ENCODE measurements around the gene IFRD1. TPM values are rescaled to one million over a fixed set of nuclear protein-coding genes. Genes with fewer than 3 reads are reported as not detected.
"Not testable (repeated sequence)": the region's sequence is repeated elsewhere in the genome, so short reads cannot be mapped to it uniquely, and the experiment has no call there.

IFRD1 gene
- total RNA-seq, 5 donors from 2014 or later (not counting 1 experiment from before 2014, with no cell fraction given): 45.0 to 268 (median 52.1) TPM

DNA sequence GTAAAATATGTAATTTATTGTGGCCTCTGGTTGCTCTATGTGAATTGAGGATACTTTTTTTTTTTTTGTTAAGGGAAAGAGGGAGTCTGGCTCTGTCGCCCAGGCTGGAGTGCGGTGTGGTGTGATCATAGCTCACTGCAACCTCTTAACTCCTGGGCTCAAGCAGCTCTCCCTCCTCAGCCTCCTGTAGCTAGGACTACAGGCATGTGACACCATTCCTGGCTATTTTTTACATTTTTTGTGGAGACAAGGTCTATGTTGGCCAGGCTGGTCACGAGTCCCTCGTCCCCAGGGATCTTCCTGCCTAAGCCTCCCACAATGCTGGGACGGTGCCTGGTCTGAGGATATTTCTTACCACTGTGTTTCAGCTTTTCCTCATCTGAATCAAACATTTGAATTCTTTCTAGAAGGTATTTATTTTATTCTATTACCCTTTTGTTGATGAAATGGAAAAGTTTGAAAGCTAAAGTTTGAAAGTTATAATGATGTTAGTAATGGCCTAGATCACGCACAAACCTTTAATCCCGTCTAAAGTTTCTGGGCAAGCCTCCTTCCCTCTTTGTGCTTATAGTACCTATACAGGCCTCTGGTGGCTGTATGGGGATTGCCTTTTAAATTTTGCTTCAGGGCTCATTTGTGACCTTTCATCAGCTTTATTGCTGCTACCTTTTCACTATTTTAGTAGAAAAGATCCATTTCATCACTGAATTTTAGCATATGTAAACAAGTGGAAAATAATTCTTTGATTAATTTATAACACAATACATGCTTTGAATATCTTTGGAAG is 2.0 kb downstream of the IFRD1 start:
- H3K27ac ChIP-seq (ENCODE audit: low read length): no peak overlapping the region
- Mint-ChIP-seq H3K27ac (no peak overlapping the region), H3K36me3 (peaks cover 7% of the 10 kb centered on the region), H3K27me3 (no peaks in the 10 kb centered on the region), H3K4me3 (peak overlapping the region; percentile 94 to 99 (median 99)), H3K4me1 (peaks cover 41 to 58% (median 46%) of the 10 kb centered on the region in 3 donors), H3K9me3 (no peaks in the 10 kb centered on the region)
- H3K27me3 ChIP-seq (replicated peaks in 1 of 2; ENCODE audit: control insufficient read depth in 2 of 2, extremely low read depth in 1 of 2, insufficient read depth in 2 of 2, low read length in 1 of 2): no peaks in the 10 kb centered on the region
- WGBS (ENCODE audit: insufficient coverage): no CpG with 5 or more reads among the region's 7 CpGs
- no peak overlapping the region for H3K4me3 ChIP-seq (ENCODE audit: control insufficient read depth in 1 of 2, extremely low read depth in 1 of 2, low read length in 1 of 2)
- H3K36me3 ChIP-seq (ENCODE audit: control insufficient read depth in 2 of 2, extremely low read depth in 1 of 2, insufficient read depth in 1 of 2, low read length in 1 of 2): peaks cover 0 to 12% of the 10 kb centered on the region in 2 donors
- CTCF ChIA-PET: interaction anchor here (0.5 to 0.6 kb wide), 2 partner anchors 43 to 44 kb away, joined by 4 to 7 read pairs; no protein-coding TSS in a partner anchor
- H3K4me1 ChIP-seq (ENCODE audit: control insufficient read depth in 1 of 2, extremely low read depth in 1 of 2, insufficient read depth in 2 of 2, low read length in 2 of 2): peaks cover 7 to 22% of the 10 kb centered on the region in 2 experiments
- no peak for ATAC-seq (replicated peaks in 1 of 4)
- H3K9me3 ChIP-seq: no peaks in the 10 kb centered on the region
- no peak for DNase-seq
- POLR2A ChIA-PET: interaction anchor here (0.8 to 4.8 kb wide), 5 partner anchors 7 to 15 kb away, joined by 3 to 37 read pairs (median 6); no protein-coding TSS in a partner anchor

DNA sequence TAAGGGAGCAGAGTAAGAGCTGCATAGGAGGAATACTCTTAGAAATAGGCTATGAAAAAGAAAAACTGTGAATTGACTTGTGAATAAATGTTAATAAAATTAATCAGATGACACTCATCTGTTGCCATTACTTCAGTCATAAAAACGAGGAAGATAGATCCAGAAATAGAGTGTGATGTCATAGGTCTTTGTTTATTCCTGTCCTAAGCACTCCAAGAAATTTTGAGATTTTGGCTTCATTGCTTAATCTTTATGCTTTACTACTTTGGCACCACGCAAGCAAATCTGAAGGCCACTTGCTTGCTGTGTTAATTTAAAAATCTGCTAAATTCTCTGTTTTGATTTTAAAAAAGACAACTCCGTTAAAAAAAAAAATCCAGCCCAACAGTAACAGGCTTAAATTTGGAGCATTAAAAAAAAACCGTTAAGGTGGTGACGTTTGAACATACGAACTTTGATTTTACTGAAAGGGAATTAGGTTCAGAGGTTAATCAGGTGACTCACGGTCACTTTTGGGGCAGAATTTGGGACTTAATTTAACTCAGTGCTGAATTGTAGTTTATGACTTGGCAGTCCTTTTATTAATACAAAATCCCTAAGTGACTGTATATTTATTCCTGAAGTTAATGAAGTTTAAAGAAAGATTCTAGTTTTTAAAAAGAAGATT is 3.4 kb downstream of the IFRD1 start:
- peaks cover 10% of the 10 kb centered on the region for H3K36me3 Mint-ChIP-seq
- no peak overlapping the region for H3K4me3 ChIP-seq (ENCODE audit: control insufficient read depth in 1 of 2, extremely low read depth in 1 of 2, low read length in 1 of 2)
- H3K4me1 ChIP-seq (ENCODE audit: control insufficient read depth in 1 of 2, extremely low read depth in 1 of 2, insufficient read depth in 2 of 2, low read length in 2 of 2): peaks cover 7 to 22% of the 10 kb centered on the region in 2 experiments
- no peak overlapping the region for H3K4me3 Mint-ChIP-seq
- DNase-seq: no peak
- H3K9me3 Mint-ChIP-seq: no peaks in the 10 kb centered on the region
- peaks cover 0 to 17% of the 10 kb centered on the region in 2 donors for H3K36me3 ChIP-seq (ENCODE audit: control insufficient read depth in 2 of 2, extremely low read depth in 1 of 2, insufficient read depth in 1 of 2, low read length in 1 of 2)
- no CpG with 5 or more reads among the region's 7 CpGs for WGBS (ENCODE audit: insufficient coverage)
- CTCF ChIA-PET: no interaction called here
- no peak for ATAC-seq (replicated peaks in 1 of 4)
- no peaks in the 10 kb centered on the region for H3K27me3 Mint-ChIP-seq
- no peaks in the 10 kb centered on the region for H3K9me3 ChIP-seq
- no peak overlapping the region for H3K27ac ChIP-seq (ENCODE audit: low read length)
- POLR2A ChIA-PET: interaction anchor here in 1 of 2 donors (4.8 kb wide), 1 partner anchor 9 kb away, joined by 37 read pairs; no protein-coding TSS in a partner anchor
- H3K4me1 Mint-ChIP-seq: peaks cover 39 to 55% (median 44%) of the 10 kb centered on the region in 3 donors
- no peak overlapping the region for H3K27ac Mint-ChIP-seq
- no peaks in the 10 kb centered on the region for H3K27me3 ChIP-seq (replicated peaks in 1 of 2; ENCODE audit: control insufficient read depth in 2 of 2, extremely low read depth in 1 of 2, insufficient read depth in 2 of 2, low read length in 1 of 2)

GRCh38 chr7:112454191-112454590 is 3.9 kb downstream of the IFRD1 start:
- peaks cover 33 to 50% (median 39%) of the 10 kb centered on the region in 3 donors for H3K4me1 Mint-ChIP-seq
- H3K9me3 Mint-ChIP-seq; H3K4me3 Mint-ChIP-seq; ATAC-seq (replicated peaks in 1 of 4); DNase-seq; H3K27me3 ChIP-seq (replicated peaks in 1 of 2; ENCODE audit: control insufficient read depth in 2 of 2, extremely low read depth in 1 of 2, insufficient read depth in 2 of 2, low read length in 1 of 2); H3K27ac Mint-ChIP-seq; H3K27me3 Mint-ChIP-seq; H3K27ac ChIP-seq (ENCODE audit: low read length); H3K9me3 ChIP-seq; CTCF ChIA-PET; H3K4me3 ChIP-seq (ENCODE audit: control insufficient read depth in 1 of 2, extremely low read depth in 1 of 2, low read length in 1 of 2); POLR2A ChIA-PET: not testable (repeated sequence)
- H3K36me3 ChIP-seq (ENCODE audit: control insufficient read depth in 2 of 2, extremely low read depth in 1 of 2, insufficient read depth in 1 of 2, low read length in 1 of 2): peaks cover 0 to 23% of the 10 kb centered on the region in 2 donors
- WGBS (ENCODE audit: insufficient coverage): 100% methylated on average over 2 of the region's 6 CpGs
- peaks cover 15% of the 10 kb centered on the region for H3K36me3 Mint-ChIP-seq
- peaks cover 7 to 22% of the 10 kb centered on the region in 2 experiments for H3K4me1 ChIP-seq (ENCODE audit: control insufficient read depth in 1 of 2, extremely low read depth in 1 of 2, insufficient read depth in 2 of 2, low read length in 2 of 2)

- H3K27me3 ChIP-seq (replicated peaks in 1 of 2; ENCODE audit: control insufficient read depth in 2 of 2, extremely low read depth in 1 of 2, insufficient read depth in 2 of 2, low read length in 1 of 2): no peaks in the 10 kb centered on the region
- no peak for DNase-seq
- ChIA-PET POLR2A (interaction anchor here (0.7 to 1.9 kb wide), 5 partner anchors 8 to 14 kb away, joined by 3 to 15 read pairs (median 8); partner anchors contain the start of gene IFRD1 (in 2 of the 2)), CTCF (interaction anchor here (0.7 to 1.4 kb wide), 4 partner anchors 8 to 46 kb away, joined by 3 to 5 read pairs (median 3); no protein-coding TSS in a partner anchor)
- no peaks in the 10 kb centered on the region for H3K4me1 ChIP-seq (ENCODE audit: control insufficient read depth in 1 of 2, extremely low read depth in 1 of 2, insufficient read depth in 2 of 2, low read length in 2 of 2)
- H3K27ac ChIP-seq (ENCODE audit: low read length): no peak overlapping the region
- ATAC-seq (replicated peaks in 1 of 4): no peak
- H3K27ac Mint-ChIP-seq: no peak overlapping the region
- no peak overlapping the region for H3K4me3 Mint-ChIP-seq
- H3K4me3 ChIP-seq (ENCODE audit: control insufficient read depth in 1 of 2, extremely low read depth in 1 of 2, low read length in 1 of 2): no peak overlapping the region
- H3K36me3 Mint-ChIP-seq: peaks cover 63% of the 10 kb centered on the region
- H3K36me3 ChIP-seq (ENCODE audit: control insufficient read depth in 2 of 2, extremely low read depth in 1 of 2, insufficient read depth in 1 of 2, low read length in 1 of 2): peaks cover 0 to 61% of the 10 kb centered on the region in 2 donors
- H3K9me3 Mint-ChIP-seq: no peaks in the 10 kb centered on the region
- no peaks in the 10 kb centered on the region for H3K9me3 ChIP-seq
- H3K27me3 Mint-ChIP-seq: no peaks in the 10 kb centered on the region
- 100% methylated on average over 1 of the region's 1 CpG for WGBS (ENCODE audit: insufficient coverage)
- H3K4me1 Mint-ChIP-seq: peaks cover 4 to 8% (median 8%) of the 10 kb centered on the region in 3 donors
Observed at GRCh38 chr7:112459645-112460044, 9.4 kb downstream of the IFRD1 start.

DNA sequence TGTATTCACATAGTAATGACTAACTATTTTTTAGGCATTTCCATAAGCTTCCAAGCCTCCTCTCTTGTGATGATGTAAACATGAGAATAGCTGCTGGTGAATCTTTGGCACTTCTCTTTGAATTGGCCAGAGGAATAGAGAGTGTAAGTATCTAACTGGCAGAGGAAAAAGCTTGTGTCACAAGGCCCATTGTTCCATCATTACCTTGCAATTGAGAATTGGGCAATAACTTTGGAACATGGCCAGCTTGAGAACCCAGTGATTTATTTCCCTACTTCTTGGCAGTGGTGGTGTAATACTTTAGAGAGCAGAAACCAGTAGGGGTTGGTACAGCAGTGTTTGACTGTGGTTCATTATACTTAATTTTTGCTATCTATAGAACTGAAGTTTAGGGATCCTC is 12.0 kb downstream of the IFRD1 start:
- Mint-ChIP-seq H3K27ac (no peak overlapping the region), H3K27me3 (no peaks in the 10 kb centered on the region), H3K4me3 (no peak overlapping the region), H3K36me3 (peaks cover 65% of the 10 kb centered on the region), H3K4me1 (peaks cover 4 to 6% (median 6%) of the 10 kb centered on the region in 3 donors), H3K9me3 (no peaks in the 10 kb centered on the region)
- ATAC-seq (replicated peaks in 1 of 4): no peak
- H3K36me3 ChIP-seq (ENCODE audit: control insufficient read depth in 2 of 2, extremely low read depth in 1 of 2, insufficient read depth in 1 of 2, low read length in 1 of 2): peaks cover 0 to 63% of the 10 kb centered on the region in 2 donors
- H3K9me3 ChIP-seq: no peaks in the 10 kb centered on the region
- no peak overlapping the region for H3K27ac ChIP-seq (ENCODE audit: low read length)
- DNase-seq: no peak
- no peaks in the 10 kb centered on the region for H3K27me3 ChIP-seq (replicated peaks in 1 of 2; ENCODE audit: control insufficient read depth in 2 of 2, extremely low read depth in 1 of 2, insufficient read depth in 2 of 2, low read length in 1 of 2)
- CTCF ChIA-PET: interaction anchor here in 1 of 2 donors (0.5 kb wide), 1 partner anchor 721 kb away, joined by 3 read pairs; no protein-coding TSS in a partner anchor
- no peak overlapping the region for H3K4me3 ChIP-seq (ENCODE audit: control insufficient read depth in 1 of 2, extremely low read depth in 1 of 2, low read length in 1 of 2)
- H3K4me1 ChIP-seq (ENCODE audit: control insufficient read depth in 1 of 2, extremely low read depth in 1 of 2, insufficient read depth in 2 of 2, low read length in 2 of 2): no peaks in the 10 kb centered on the region
- POLR2A ChIA-PET: interaction anchor here (0.6 to 4.1 kb wide), 4 partner anchors 10 to 301 kb away, joined by 3 to 37 read pairs (median 11); partner anchors contain the start of gene IFRD1 (in 2 of the 2)

- Mint-ChIP-seq H3K4me1 (peaks cover 5 to 25% (median 8%) of the 10 kb centered on the region in 3 donors), H3K9me3 (no peaks in the 10 kb centered on the region), H3K27ac (no peak overlapping the region), H3K36me3 (peaks cover 61% of the 10 kb centered on the region), H3K4me3 (no peak overlapping the region), H3K27me3 (no peaks in the 10 kb centered on the region)
- ATAC-seq (replicated peaks in 1 of 4) (no peak), DNase-seq (no peak)
- 97% methylated on average over 3 of the region's 4 CpGs for WGBS (ENCODE audit: insufficient coverage)
- no peaks in the 10 kb centered on the region for H3K27me3 ChIP-seq (replicated peaks in 1 of 2; ENCODE audit: control insufficient read depth in 2 of 2, extremely low read depth in 1 of 2, insufficient read depth in 2 of 2, low read length in 1 of 2)
- POLR2A ChIA-PET: interaction anchor here (1.4 to 3.0 kb wide), 4 partner anchors 9 to 18 kb away, joined by 4 to 13 read pairs (median 5); partner anchors contain the start of gene IFRD1 (in 1 of the 2)
- H3K4me1 ChIP-seq (ENCODE audit: control insufficient read depth in 1 of 2, extremely low read depth in 1 of 2, insufficient read depth in 2 of 2, low read length in 2 of 2): no peaks in the 10 kb centered on the region
- no peak overlapping the region for H3K27ac ChIP-seq (ENCODE audit: low read length)
- no peaks in the 10 kb centered on the region for H3K9me3 ChIP-seq
- peaks cover 8 to 72% of the 10 kb centered on the region in 2 donors for H3K36me3 ChIP-seq (ENCODE audit: control insufficient read depth in 2 of 2, extremely low read depth in 1 of 2, insufficient read depth in 1 of 2, low read length in 1 of 2)
- CTCF ChIA-PET: interaction anchor here (0.9 to 1.2 kb wide), 4 partner anchors 9 to 17 kb away, joined by 3 to 5 read pairs (median 4); no protein-coding TSS in a partner anchor
- H3K4me3 ChIP-seq (ENCODE audit: control insufficient read depth in 1 of 2, extremely low read depth in 1 of 2, low read length in 1 of 2): no peak overlapping the region
Observed at GRCh38 chr7:112467867-112468266, 17.6 kb downstream of the IFRD1 start.

Measured in T-cell (primary cell).